Activated CD4-positive, alpha-beta T cell treated with anti-CD3 and anti-CD28 coated beads for 36 hours (primary cell): ENCODE data around the gene KPNA4. TPM values are rescaled to one million over a fixed set of nuclear protein-coding genes. Genes with fewer than 3 reads are reported as not detected.
"Not testable (repeated sequence)": the region's sequence is repeated elsewhere in the genome, so short reads cannot be mapped to it uniquely, and the experiment has no call there.

Experiments
- ATAC-seq: fragments of 200-7000 bp; cut with Tn5 transposase; one replicate; pipeline ENCODE4 v1.10.0; 2021; ENCODE audit warnings: mild to moderate bottlenecking, moderate library complexity
- CTCF ChIA-PET: fragments of 350-600 bp; sonication (Branson Sonifier 250); formaldehyde crosslinking; loops from one replicate; lab custom pipeline; 2021; ENCODE audit warnings: antibody characterized with exemption; lab: Charles Lee
- POLR2A ChIA-PET: fragments of 350-600 bp; sonication (Branson Sonifier 250); formaldehyde crosslinking; loops from one replicate; lab custom pipeline; 2021; ENCODE audit warnings: antibody characterized with exemption, inconsistent platforms; lab: Charles Lee
- DNase-seq: peaks from one replicate; pipeline ENCODE4 v3.0.0-alpha.2; 2020
- H3K27ac Mint-ChIP-seq: one replicate; pipeline ENCODE4 v1.8.0; 2021; ENCODE audit warnings: mixed read lengths
- H3K27me3 Mint-ChIP-seq: one replicate; pipeline ENCODE4 v1.8.0; 2021; ENCODE audit warnings: mixed read lengths
- H3K36me3 Mint-ChIP-seq: one replicate; pipeline ENCODE4 v1.8.0; 2021; ENCODE audit warnings: low read depth, mixed read lengths
- H3K4me1 Mint-ChIP-seq: one replicate; pipeline ENCODE4 v1.8.0; 2021; ENCODE audit warnings: mixed read lengths
- H3K4me3 Mint-ChIP-seq: one replicate; pipeline ENCODE4 v1.8.0; 2021; ENCODE audit warnings: mild to moderate bottlenecking, moderate library complexity, mixed read lengths
- H3K9me3 Mint-ChIP-seq: one replicate; pipeline ENCODE4 v1.8.0; 2021; ENCODE audit warnings: low read depth, mixed read lengths
- intact Hi-C, 2 experiments: fragments of 100-400 bp; cut with DNase I in 1 of 2; cut with micrococcal nuclease in 1 of 2; formaldehyde crosslinking; loops; one replicate each; pipeline versions ENCODE4 v1.14.2 to v1.15.1; 2022 to 2024; cut with DNase I, micrococcal nuclease
- total RNA-seq, 2 experiments: library from RNA; stranded (reverse); gene quantifications; one replicate each; pipeline ENCODE4 v1.2.3, GENCODE V29; 2021

The KPNA4 gene, protein sequence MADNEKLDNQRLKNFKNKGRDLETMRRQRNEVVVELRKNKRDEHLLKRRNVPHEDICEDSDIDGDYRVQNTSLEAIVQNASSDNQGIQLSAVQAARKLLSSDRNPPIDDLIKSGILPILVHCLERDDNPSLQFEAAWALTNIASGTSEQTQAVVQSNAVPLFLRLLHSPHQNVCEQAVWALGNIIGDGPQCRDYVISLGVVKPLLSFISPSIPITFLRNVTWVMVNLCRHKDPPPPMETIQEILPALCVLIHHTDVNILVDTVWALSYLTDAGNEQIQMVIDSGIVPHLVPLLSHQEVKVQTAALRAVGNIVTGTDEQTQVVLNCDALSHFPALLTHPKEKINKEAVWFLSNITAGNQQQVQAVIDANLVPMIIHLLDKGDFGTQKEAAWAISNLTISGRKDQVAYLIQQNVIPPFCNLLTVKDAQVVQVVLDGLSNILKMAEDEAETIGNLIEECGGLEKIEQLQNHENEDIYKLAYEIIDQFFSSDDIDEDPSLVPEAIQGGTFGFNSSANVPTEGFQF
- total RNA-seq, result 10 to 100 TPM; 57.0 to 68.5 TPM

- H3K9me3 Mint-ChIP-seq, result peaks cover 5% of the 10 kb centered on the region
- peak; percentile 93 for ATAC-seq
- H3K4me1 Mint-ChIP-seq, result peaks cover 43% of the 10 kb centered on the region
- POLR2A ChIA-PET, result interaction anchor here (0.5 to 0.6 kb wide), 2 partner anchors 121 to 601 kb away, joined by 4 to 5 read pairs; no protein-coding TSS in a partner anchor
- intact Hi-C loops, result loop anchor here (1.0 to 10.0 kb wide), 6 partner anchors 116 to 1761 kb away; partner anchors contain the start of genes IFT80 (in 2 of the 2), SMC4 (in 2 of the 2), TRIM59 (in 2 of the 2) and MFSD1 (in 1 of the 2)
- H3K4me3 Mint-ChIP-seq, result peak within 1 kb of the TSS; percentile 95
- H3K27me3 Mint-ChIP-seq, result no peaks in the 10 kb centered on the region
- peaks cover 33% of the 10 kb centered on the region for H3K36me3 Mint-ChIP-seq
- peak within 1 kb of the TSS; percentile 96 for H3K27ac Mint-ChIP-seq
- CTCF ChIA-PET, result interaction anchor here (0.9 kb wide), 1 partner anchor 9 kb away, joined by 3 read pairs; no protein-coding TSS in a partner anchor
- DNase-seq, result peak; percentile 98
These were observed at the start of gene KPNA4 for GRCh38 chr3:160565442-160566403. KPNA4 (minus strand) TSS chr3:160565571; CDS start chr3:160565282, 289 bp downstream.

- no peaks in the 10 kb centered on the region for H3K4me1 Mint-ChIP-seq
- H3K27me3 Mint-ChIP-seq, result peaks cover 21% of the 10 kb centered on the region
- POLR2A ChIA-PET, result no interaction called here
- no peaks in the 10 kb centered on the region for H3K36me3 Mint-ChIP-seq
- ATAC-seq (no peak), DNase-seq (no peak)
- intact Hi-C loops, result no loop called here
- H3K27ac Mint-ChIP-seq, result no peak overlapping the region
- H3K4me3 Mint-ChIP-seq, result no peak overlapping the region
- CTCF ChIA-PET, result no interaction called here
- no peaks in the 10 kb centered on the region for H3K9me3 Mint-ChIP-seq
These were observed 48.3 kb upstream of the KPNA4 start for GRCh38 chr3:160613661-160614060.

DNA sequence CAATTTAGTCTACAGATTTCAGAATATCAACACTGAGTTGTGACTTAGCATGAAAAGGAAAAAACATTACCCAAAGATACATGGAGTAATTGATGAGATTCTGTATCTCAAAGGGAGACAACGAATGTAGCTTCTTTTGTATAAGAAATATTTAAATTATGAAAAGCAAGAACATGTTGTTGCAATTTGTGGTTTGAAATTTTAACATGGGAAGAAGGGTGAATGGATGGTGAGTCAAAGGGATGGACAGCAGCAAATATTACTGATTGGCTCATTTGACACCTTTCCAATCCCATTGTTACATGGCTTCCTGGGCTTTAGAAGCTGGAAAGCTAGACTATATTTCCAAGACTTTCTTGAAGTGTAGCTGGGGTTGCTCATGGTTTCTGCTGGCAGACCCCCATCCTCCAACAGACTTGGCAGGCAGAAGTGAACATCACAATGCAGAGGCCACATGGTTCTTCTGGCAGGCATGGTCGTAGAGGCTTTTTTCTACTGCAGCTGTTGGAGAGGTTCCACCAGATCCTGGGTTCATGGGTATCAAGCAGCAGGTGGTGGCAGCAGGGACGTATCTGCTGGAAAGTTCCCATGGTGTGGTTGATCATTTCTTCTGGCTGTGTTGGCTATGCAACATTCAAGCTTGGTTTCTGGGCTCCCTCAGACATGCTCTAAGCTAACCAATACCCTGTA is 47.2 kb upstream of the KPNA4 start:
- DNase-seq, result no peak
- peaks cover 21% of the 10 kb centered on the region for H3K27me3 Mint-ChIP-seq
- intact Hi-C loops, result no loop called here
- no peaks in the 10 kb centered on the region for H3K4me1 Mint-ChIP-seq
- H3K27ac Mint-ChIP-seq, result no peak overlapping the region
- H3K4me3 Mint-ChIP-seq, result no peak overlapping the region
- H3K9me3 Mint-ChIP-seq, result no peaks in the 10 kb centered on the region
- POLR2A ChIA-PET, result interaction anchor here (0.6 kb wide), 1 partner anchor 41 kb away, joined by 3 read pairs; no protein-coding TSS in a partner anchor
- ATAC-seq, result no peak
- H3K36me3 Mint-ChIP-seq, result no peaks in the 10 kb centered on the region
- CTCF ChIA-PET, result interaction anchor here (1.2 kb wide), 1 partner anchor 10 kb away, joined by 4 read pairs; no protein-coding TSS in a partner anchor

- Mint-ChIP-seq H3K4me3 (no peak overlapping the region), H3K27ac (no peak overlapping the region), H3K27me3 (peaks cover 21% of the 10 kb centered on the region), H3K4me1 (no peaks in the 10 kb centered on the region), H3K36me3 (no peaks in the 10 kb centered on the region), H3K9me3 (no peaks in the 10 kb centered on the region)
- POLR2A ChIA-PET, result no interaction called here
- CTCF ChIA-PET, result no interaction called here
- DNase-seq, result no peak
- no peak for ATAC-seq
- intact Hi-C loops, result no loop called here
These were observed 45.8 kb upstream of the KPNA4 start for GRCh38 chr3:160611141-160611540.

- POLR2A ChIA-PET, result no interaction called here
- no peak for ATAC-seq
- DNase-seq, result no peak
- intact Hi-C loops, result no loop called here
- H3K27me3 Mint-ChIP-seq, result peaks cover 17% of the 10 kb centered on the region
- no peaks in the 10 kb centered on the region for H3K4me1 Mint-ChIP-seq
- no peak overlapping the region for H3K27ac Mint-ChIP-seq
- H3K36me3 Mint-ChIP-seq, result no peaks in the 10 kb centered on the region
- CTCF ChIA-PET, result interaction anchor here (0.8 kb wide), 1 partner anchor 95 kb away, joined by 3 read pairs; no protein-coding TSS in a partner anchor
- no peaks in the 10 kb centered on the region for H3K9me3 Mint-ChIP-seq
- no peak overlapping the region for H3K4me3 Mint-ChIP-seq
These were observed 43.5 kb upstream of the KPNA4 start for GRCh38 chr3:160608870-160609269.

GRCh38 chr3:160607826-160608225 is 42.5 kb upstream of the KPNA4 start:
- ATAC-seq (no peak), DNase-seq (no peak)
- Mint-ChIP-seq H3K36me3 (no peaks in the 10 kb centered on the region), H3K27ac (no peak overlapping the region), H3K27me3 (peaks cover 9% of the 10 kb centered on the region), H3K4me1 (no peaks in the 10 kb centered on the region), H3K4me3 (no peak overlapping the region), H3K9me3 (no peaks in the 10 kb centered on the region)
- CTCF ChIA-PET, result no interaction called here
- POLR2A ChIA-PET, result no interaction called here
- intact Hi-C loops, result no loop called here

GRCh38 chr3:160605315-160605714 is 39.9 kb upstream of the KPNA4 start:
- POLR2A ChIA-PET, result interaction anchor here (0.6 kb wide), 1 partner anchor 710 kb away, joined by 3 read pairs; no protein-coding TSS in a partner anchor
- no peaks in the 10 kb centered on the region for H3K4me1 Mint-ChIP-seq
- intact Hi-C loops, result no loop called here
- H3K9me3 Mint-ChIP-seq, result no peaks in the 10 kb centered on the region
- H3K36me3 Mint-ChIP-seq, result no peaks in the 10 kb centered on the region
- H3K27me3 Mint-ChIP-seq, result peaks cover 3% of the 10 kb centered on the region
- DNase-seq (no peak), ATAC-seq (no peak)
- H3K27ac Mint-ChIP-seq, result no peak overlapping the region
- no peak overlapping the region for H3K4me3 Mint-ChIP-seq
- CTCF ChIA-PET, result interaction anchor here (0.9 kb wide), 1 partner anchor 42 kb away, joined by 3 read pairs; no protein-coding TSS in a partner anchor

- ATAC-seq, result not testable (repeated sequence)
These were observed 38.5 kb upstream of the KPNA4 start for GRCh38 chr3:160603845-160604244.

DNA sequence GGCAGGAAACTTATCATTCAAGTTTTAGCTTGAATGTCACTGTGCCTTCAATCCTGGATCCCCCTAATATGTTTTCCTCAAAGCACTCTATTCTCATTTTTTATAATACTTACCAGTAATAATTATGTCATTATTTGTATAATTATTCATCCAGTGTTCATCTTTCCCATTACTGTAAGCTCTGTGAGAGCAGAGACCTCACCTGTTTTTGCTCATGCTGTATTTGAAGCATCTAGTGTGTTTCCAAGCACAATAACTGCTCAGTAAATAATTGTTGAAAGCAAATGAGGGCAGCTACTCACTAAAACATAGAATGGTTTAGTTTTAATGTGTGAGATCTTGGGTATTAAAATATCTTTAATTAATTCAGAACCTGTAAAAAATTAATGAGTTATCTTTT is 36.9 kb upstream of the KPNA4 start:
- Mint-ChIP-seq H3K27ac (no peak overlapping the region), H3K4me3 (no peak overlapping the region), H3K27me3 (peaks cover 3% of the 10 kb centered on the region), H3K36me3 (no peaks in the 10 kb centered on the region), H3K4me1 (no peaks in the 10 kb centered on the region), H3K9me3 (no peaks in the 10 kb centered on the region)
- ChIA-PET CTCF (no interaction called here), POLR2A (no interaction called here)
- DNase-seq, result no peak
- intact Hi-C loops, result no loop called here
- ATAC-seq, result no peak

More at GRCh38 chr3:160603845-160604244, 38.5 kb upstream of the KPNA4 start:
- H3K9me3 Mint-ChIP-seq, DNase-seq, H3K36me3 Mint-ChIP-seq, H3K4me1 Mint-ChIP-seq, CTCF ChIA-PET, POLR2A ChIA-PET, H3K27ac Mint-ChIP-seq, H3K4me3 Mint-ChIP-seq, H3K27me3 Mint-ChIP-seq, intact Hi-C loops: not testable (repeated sequence)

DNA sequence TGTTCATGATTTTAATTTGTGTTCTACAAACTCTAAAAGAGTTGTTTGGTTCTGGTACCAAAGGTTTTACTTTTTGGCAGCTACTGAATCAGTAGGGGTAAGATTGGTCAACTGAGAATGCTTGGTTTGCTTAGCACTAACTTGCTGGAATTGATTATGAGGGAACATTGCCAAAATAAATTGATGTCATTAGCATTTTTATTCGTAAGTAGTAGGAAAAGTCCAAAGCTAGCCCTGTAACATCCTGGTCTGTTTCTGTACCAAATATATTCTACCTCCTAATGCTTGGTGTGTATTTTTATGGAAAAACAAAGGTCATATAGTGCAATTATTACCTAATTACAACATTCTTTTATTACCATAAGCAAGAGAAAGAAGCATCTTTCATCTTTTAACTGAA is 35.9 kb upstream of the KPNA4 start:
- Mint-ChIP-seq H3K9me3 (no peaks in the 10 kb centered on the region), H3K4me3 (no peak overlapping the region), H3K27ac (no peak overlapping the region), H3K27me3 (peaks cover 3% of the 10 kb centered on the region), H3K36me3 (no peaks in the 10 kb centered on the region), H3K4me1 (no peaks in the 10 kb centered on the region)
- intact Hi-C loops, result no loop called here
- ChIA-PET POLR2A (no interaction called here), CTCF (interaction anchor here (1.2 kb wide), 1 partner anchor 27 kb away, joined by 3 read pairs; no protein-coding TSS in a partner anchor)
- no peak for ATAC-seq
- DNase-seq, result no peak
